Gastrocnemius medialis (tissue), 4 donors: Measurements from ENCODE around the gene TNFRSF18. TPM values are rescaled to one million over a fixed set of nuclear protein-coding genes. Genes with fewer than 3 reads are reported as not detected.

Experiments used
- ATAC-seq, 2 donors: fragments of 150-250 bp; one replicate each; pipeline ENCODE4 v1.9.1; 2016
- DNase-seq, 2 donors: peaks; one replicate each; pipeline ENCODE4 v3.0.0-alpha.2; 2019
- H3K27ac ChIP-seq, 4 donors: fragments of 200-600 bp; sonication (generic); 1 replicate in 1 of 4; 2 replicates in 3 of 4; pipeline ENCODE4 v1.5.1; 2016 to 2018; ENCODE audit warnings: mild to moderate bottlenecking in 2 of 4, moderate library complexity in 1 of 4
- H3K27me3 ChIP-seq, 3 donors: fragments of 200-600 bp; sonication (generic) in 2 of 3; 1 replicate in 1 of 3; 2 replicates in 2 of 3; pipeline versions ENCODE4 v1.5.1 to v1.6.0; 2016 to 2019; ENCODE audit warnings: mild to moderate bottlenecking in 1 of 3, moderate library complexity in 1 of 3
- H3K36me3 ChIP-seq, 2 donors: fragments of 200-600 bp; sonication (generic) in 1 of 2; one replicate each; pipeline ENCODE4 v1.5.1; 2017 to 2018
- H3K4me1 ChIP-seq, 2 donors: fragments of 200-600 bp; sonication (generic) in 1 of 2; one replicate each; pipeline ENCODE4 v1.5.1; 2016 to 2017; ENCODE audit warnings: mild to moderate bottlenecking in 2 of 2
- H3K4me3 ChIP-seq, 4 donors: fragments of 200-600 bp; sonication (generic) in 3 of 4; 1 replicate in 1 of 4; 2 replicates in 3 of 4; pipeline ENCODE4 v1.5.1; 2016 to 2019; ENCODE audit warnings: mild to moderate bottlenecking in 2 of 4
- H3K9me3 ChIP-seq, 3 donors: fragments of 200-600 bp; sonication (generic) in 2 of 3; 1 replicate in 1 of 3; 2 replicates in 2 of 3; pipeline ENCODE4 v1.5.1; 2016 to 2019
- CTCF ChIP-seq, 5 experiments: fragments of 450-650 bp in 3 of 5; fragments of 200-600 bp in 2 of 5; sonication (generic) in 2 of 5; IDR thresholded peaks in 4 of 5; conservative IDR thresholded peaks in 1 of 5; 1 replicate in 4 of 5; 2 replicates in 1 of 5; pipeline ENCODE4 v1.5.1; 2016 to 2019; ENCODE audit warnings: antibody characterized with exemption in 5 of 5, mild to moderate bottlenecking in 3 of 5, moderate library complexity in 3 of 5
- POLR2A ChIP-seq, 2 donors: fragments of 450-650 bp; IDR thresholded peaks; one replicate each; pipeline ENCODE4 v1.6.1; 2017; ENCODE audit warnings: antibody characterized with exemption in 2 of 2, mild to moderate bottlenecking in 2 of 2, moderate library complexity in 2 of 2
- in situ Hi-C, 4 donors: fragments of 200-750 bp; cut with MboI; loops; one replicate each; pipeline versions ENCODE4 v1.15.0 to v1.8.0; 2017; ENCODE audit warnings: low sequenced_read_pairs in 4 of 4
- intact Hi-C: fragments of 100-400 bp; cut with DNase I; formaldehyde crosslinking; loops from one replicate; pipeline ENCODE4 v1.15.1; 2023; ENCODE audit warnings: low total_unique reads
- total RNA-seq, 4 donors: library from RNA; depleted of rRNA; stranded (reverse); fragments of >200 nt; gene quantifications; one replicate each; pipeline versions ENCODE4 v1.1.0 to v1.2.3, GENCODE V29; 2016

The TNFRSF18 gene
- total RNA-seq, 4 donors from 2014 or later: not detected

- ATAC-seq (no peak), DNase-seq (no peak)
- Histone ChIP-seq H3K36me3 (peaks cover 0 to 8% of the 10 kb centered on the region in 2 donors), H3K27me3 (peaks cover 8 to 9% (median 8%) of the 10 kb centered on the region in 3 donors), H3K9me3 (no peaks in the 10 kb centered on the region), H3K4me3 (peak overlapping the region in 3 of 4 donors; percentile 21 to 45 (median 42)), H3K4me1 (peaks cover 23% of the 10 kb centered on the region in 2 donors), H3K27ac (peak overlapping the region in 1 of 4 donors; percentile 27)
- TF ChIP-seq POLR2A (IDR thresholded peaks at IDR 0.05) (no peak), CTCF (IDR thresholded peaks at IDR 0.05 in 4 of 5, conservative IDR thresholded peaks at IDR 0.05 in 1 of 5) (no peak)
- in situ Hi-C loops: no loop called here
- intact Hi-C loops: loop anchor here (1.0 kb wide), 1 partner anchor 40 kb away; the partner anchor contains the start of gene UBE2J2
Measured at GRCh38 chr1:1232796-1233566, 26.6 kb upstream of the TNFRSF18 start.

DNA sequence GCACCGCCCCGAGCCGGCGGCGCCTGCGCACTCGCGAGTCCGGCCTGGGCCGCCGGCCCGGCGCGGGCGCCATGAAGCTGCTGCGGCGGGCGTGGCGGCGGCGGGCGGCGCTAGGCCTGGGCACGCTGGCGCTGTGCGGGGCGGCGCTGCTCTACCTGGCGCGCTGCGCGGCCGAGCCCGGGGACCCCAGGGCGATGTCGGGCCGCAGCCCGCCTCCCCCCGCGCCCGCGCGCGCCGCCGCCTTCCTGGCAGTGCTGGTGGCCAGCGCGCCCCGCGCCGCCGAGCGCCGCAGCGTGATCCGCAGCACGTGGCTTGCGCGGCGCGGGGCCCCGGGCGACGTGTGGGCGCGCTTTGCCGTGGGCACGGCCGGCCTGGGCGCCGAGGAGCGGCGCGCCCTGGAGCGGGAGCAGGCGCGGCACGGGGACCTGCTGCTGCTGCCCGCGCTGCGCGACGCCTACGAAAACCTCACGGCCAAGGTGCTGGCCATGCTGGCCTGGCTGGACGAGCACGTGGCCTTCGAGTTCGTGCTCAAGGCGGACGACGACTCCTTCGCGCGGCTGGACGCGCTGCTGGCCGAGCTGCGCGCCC lies 25.9 kb upstream of the TNFRSF18 start, which contains the start of gene B3GALT6:
B3GALT6 (plus strand) TSS at position 30 of the 588 bp plus-strand sequence; CDS start at position 72, 42 bp downstream.
- peaks cover 0 to 14% of the 10 kb centered on the region in 2 donors for H3K36me3 ChIP-seq
- intact Hi-C loops: loop anchor here (1.0 kb wide), 1 partner anchor 41 kb away; the partner anchor contains the start of gene UBE2J2
- H3K27me3 ChIP-seq: peaks cover 1 to 4% (median 2%) of the 10 kb centered on the region in 3 donors
- TF ChIP-seq CTCF (IDR thresholded peaks at IDR 0.05 in 4 of 5, conservative IDR thresholded peaks at IDR 0.05 in 1 of 5) (no peak), POLR2A (IDR thresholded peaks at IDR 0.05) (peak in 1 of 2 donors; percentile 3)
- DNase-seq: no peak
- in situ Hi-C loops: no loop called here
- H3K9me3 ChIP-seq: no peaks in the 10 kb centered on the region
- peak within 1 kb of the TSS; percentile 87 to 98 (median 93) for H3K27ac ChIP-seq
- peaks cover 23% of the 10 kb centered on the region in 2 donors for H3K4me1 ChIP-seq
- peak within 1 kb of the TSS; percentile 88 to 99 (median 91) for H3K4me3 ChIP-seq
- ATAC-seq: peak; percentile 13 to 20

DNA sequence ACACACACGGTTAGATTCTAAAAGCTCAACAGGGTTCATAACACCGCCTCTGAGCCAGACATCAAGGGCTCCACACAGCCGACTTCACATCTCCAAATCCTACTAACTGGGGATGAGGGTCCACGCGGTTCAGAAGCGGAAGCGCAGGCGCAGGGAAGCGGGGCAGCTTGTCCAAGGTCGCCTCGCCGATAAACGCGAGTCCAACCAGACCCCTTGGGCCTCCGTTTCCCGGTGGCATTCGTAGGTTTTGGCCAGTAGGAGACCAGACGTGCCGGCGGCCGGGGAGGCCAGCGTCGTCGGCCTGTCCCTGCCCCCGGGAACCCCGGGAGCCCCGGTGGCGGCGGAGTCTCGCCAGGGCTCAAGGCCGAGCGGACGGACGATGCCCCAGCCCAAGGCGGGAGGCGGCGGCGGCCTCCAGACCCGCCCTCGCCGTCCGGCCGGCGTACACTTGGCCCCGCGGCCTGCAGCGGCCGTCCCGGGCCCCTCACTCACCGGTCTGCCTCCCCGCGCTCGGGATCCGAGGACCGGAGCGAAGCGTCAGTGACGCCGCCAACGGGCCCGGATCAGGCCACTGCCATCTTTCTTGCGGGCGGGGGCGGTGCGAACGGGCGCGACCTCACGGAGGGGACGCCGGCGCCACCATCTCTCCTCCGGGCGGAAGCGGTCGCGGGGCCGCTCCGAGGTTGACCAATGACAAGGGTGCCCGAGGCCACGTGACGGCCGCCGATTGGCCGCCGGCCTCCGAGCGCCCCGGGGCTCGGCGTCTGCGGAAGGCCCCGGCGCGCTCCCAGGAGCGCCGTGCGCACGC lies 25.2 kb upstream of the TNFRSF18 start, which contains the start of gene SDF4:
SDF4 (minus strand) TSS at position 602 of the 808 bp plus-strand sequence. CDS start 3,229 bp downstream, outside the sequence.
- Histone ChIP-seq H3K27me3 (no peaks in the 10 kb centered on the region), H3K4me3 (peak within 1 kb of the TSS; percentile 88 to 99 (median 91)), H3K9me3 (no peaks in the 10 kb centered on the region), H3K4me1 (peaks cover 23% of the 10 kb centered on the region in 2 donors), H3K36me3 (peaks cover 0 to 19% of the 10 kb centered on the region in 2 donors), H3K27ac (peak within 1 kb of the TSS; percentile 87 to 98 (median 93))
- in situ Hi-C loops: no loop called here
- TF ChIP-seq CTCF (IDR thresholded peaks at IDR 0.05 in 4 of 5, conservative IDR thresholded peaks at IDR 0.05 in 1 of 5): peak in 1 of 5 experiments; percentile 14
- peak; percentile 51 to 74 for TF ChIP-seq POLR2A (IDR thresholded peaks at IDR 0.05)
- ATAC-seq (peak; percentile 90 to 93), DNase-seq (peak; percentile 94 to 95)
- intact Hi-C loops: loop anchor here (1.0 kb wide), 1 partner anchor 42 kb away; the partner anchor contains the start of gene UBE2J2
